Stomach (tissue), 4 donors: ENCODE measurements around the gene ERGIC2.

Experiments used
- POLR2AphosphoS5 ChIP-seq, 3 donors: sonication (generic); formaldehyde crosslinking; IDR thresholded peaks; one replicate each; pipeline ENCODE4 v1.6.1; 2016; ENCODE audit warnings: antibody characterized with exemption in 3 of 3
- TF ChIP-seq, protein P1 (sequence below), 7 experiments: fragments of 450-650 bp in 4 of 7; fragments of 200-600 bp in 3 of 7; sonication (generic) in 3 of 7; IDR thresholded peaks; one replicate each; pipeline ENCODE4 v1.5.1; 2016 to 2019; ENCODE audit warnings: antibody characterized with exemption in 7 of 7, control low read depth in 2 of 7, mild to moderate bottlenecking in 1 of 7

DNA sequence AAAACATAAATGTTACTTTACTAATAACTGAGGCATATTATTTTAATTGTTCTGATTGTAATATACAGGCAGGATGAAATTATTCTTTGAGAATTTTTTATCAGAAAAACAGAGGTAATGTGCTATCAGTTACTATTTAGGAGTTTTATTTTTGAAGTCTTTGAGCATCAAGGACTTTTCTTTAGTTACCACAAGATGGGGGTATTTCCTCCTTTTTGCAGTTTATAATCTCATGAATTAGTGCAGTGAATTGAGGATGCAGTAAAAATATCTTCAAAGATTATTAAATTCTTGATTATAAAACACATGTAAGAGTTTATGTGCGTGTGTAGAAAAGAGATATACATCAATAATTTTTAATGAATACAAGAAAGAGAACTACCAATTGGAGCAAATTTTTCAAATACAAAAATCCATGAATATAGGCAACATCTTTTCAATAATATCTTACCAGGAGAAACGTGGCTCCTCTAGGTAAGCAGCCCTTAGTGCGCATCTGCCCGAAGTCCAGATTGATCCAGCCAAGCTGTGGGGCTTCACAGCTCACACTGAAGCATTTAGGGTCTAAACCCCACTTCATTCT lies 71.6 kb downstream of the ERGIC2 start:
- no peak for TF ChIP-seq POLR2AphosphoS5 (IDR thresholded peaks at IDR 0.05)
- TF ChIP-seq, protein P1, sequence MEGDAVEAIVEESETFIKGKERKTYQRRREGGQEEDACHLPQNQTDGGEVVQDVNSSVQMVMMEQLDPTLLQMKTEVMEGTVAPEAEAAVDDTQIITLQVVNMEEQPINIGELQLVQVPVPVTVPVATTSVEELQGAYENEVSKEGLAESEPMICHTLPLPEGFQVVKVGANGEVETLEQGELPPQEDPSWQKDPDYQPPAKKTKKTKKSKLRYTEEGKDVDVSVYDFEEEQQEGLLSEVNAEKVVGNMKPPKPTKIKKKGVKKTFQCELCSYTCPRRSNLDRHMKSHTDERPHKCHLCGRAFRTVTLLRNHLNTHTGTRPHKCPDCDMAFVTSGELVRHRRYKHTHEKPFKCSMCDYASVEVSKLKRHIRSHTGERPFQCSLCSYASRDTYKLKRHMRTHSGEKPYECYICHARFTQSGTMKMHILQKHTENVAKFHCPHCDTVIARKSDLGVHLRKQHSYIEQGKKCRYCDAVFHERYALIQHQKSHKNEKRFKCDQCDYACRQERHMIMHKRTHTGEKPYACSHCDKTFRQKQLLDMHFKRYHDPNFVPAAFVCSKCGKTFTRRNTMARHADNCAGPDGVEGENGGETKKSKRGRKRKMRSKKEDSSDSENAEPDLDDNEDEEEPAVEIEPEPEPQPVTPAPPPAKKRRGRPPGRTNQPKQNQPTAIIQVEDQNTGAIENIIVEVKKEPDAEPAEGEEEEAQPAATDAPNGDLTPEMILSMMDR (IDR thresholded peaks at IDR 0.05), result no peak
